ENCODE measurements around the gene PACSIN2.

DNA sequence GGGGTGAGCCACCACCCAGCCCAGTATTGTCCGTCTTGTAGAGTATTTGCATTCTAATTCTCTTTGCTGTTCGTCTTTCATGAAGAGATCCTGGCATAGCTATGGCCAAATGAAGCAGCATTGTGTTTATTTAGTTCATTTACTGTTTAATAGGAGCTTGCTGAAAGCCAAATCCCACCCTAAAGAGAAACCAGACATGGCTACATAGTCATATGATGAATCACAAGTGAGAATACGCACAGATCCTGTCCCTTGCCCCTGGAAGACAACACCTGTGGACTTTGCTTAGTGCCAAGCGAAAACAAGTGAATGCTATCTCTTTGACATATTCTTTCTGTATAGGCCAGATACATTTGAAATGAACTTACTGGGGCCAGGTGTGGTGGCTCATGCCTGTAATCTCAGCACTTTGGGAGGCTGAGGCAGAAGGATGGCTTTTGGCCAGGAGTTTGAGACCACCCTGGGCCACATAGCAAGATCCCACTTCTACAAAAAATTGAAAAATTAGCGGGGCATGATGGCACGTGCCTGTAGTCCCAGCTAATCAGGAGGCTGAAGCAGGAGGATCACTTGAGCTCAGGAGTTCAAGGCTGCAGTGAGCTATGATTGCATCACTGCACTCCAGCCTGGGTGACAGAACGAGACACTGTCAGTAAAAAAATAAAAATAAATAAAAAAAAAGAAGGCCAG lies 152.8 kb downstream of the PACSIN2 start:
- TF ChIP-seq, protein P1, sequence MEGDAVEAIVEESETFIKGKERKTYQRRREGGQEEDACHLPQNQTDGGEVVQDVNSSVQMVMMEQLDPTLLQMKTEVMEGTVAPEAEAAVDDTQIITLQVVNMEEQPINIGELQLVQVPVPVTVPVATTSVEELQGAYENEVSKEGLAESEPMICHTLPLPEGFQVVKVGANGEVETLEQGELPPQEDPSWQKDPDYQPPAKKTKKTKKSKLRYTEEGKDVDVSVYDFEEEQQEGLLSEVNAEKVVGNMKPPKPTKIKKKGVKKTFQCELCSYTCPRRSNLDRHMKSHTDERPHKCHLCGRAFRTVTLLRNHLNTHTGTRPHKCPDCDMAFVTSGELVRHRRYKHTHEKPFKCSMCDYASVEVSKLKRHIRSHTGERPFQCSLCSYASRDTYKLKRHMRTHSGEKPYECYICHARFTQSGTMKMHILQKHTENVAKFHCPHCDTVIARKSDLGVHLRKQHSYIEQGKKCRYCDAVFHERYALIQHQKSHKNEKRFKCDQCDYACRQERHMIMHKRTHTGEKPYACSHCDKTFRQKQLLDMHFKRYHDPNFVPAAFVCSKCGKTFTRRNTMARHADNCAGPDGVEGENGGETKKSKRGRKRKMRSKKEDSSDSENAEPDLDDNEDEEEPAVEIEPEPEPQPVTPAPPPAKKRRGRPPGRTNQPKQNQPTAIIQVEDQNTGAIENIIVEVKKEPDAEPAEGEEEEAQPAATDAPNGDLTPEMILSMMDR (IDR thresholded peaks at IDR 0.05) = no peak
- no peak for TF ChIP-seq ZFX (IDR thresholded peaks at IDR 0.05; ENCODE audit: borderline replicate concordance)
